AG08395 (cell line): ENCODE measurements around the gene SNRK.

ENCODE experiments used
- DNase-seq: peaks from one replicate; pipeline ENCODE4 v3.0.0; 2012; ENCODE audit warnings: mixed read lengths, low spot score

Gene SNRK

GRCh38 chr3:43286115-43286840 lies at the start of gene SNRK:
Gene SNRK (plus strand): TSS chr3:43286540. CDS start chr3:43303204, 16,664 bp downstream.
- DNase-seq = peak; percentile 97

- no peak for DNase-seq
These were observed 47.5 kb upstream of the SNRK start for GRCh38 chr3:43238801-43239200.

GRCh38 chr3:43239755-43240154 lies 46.6 kb upstream of the SNRK start:
- no peak for DNase-seq

- peak; percentile 67 for DNase-seq
These were observed 42.5 kb upstream of the SNRK start for GRCh38 chr3:43243590-43244587.

- DNase-seq = no peak
These were observed 41.6 kb upstream of the SNRK start for GRCh38 chr3:43244694-43245093.

- no peak for DNase-seq
These were observed 39.4 kb upstream of the SNRK start for GRCh38 chr3:43246976-43247375.

- DNase-seq = no peak
These were observed 38.7 kb upstream of the SNRK start for GRCh38 chr3:43247561-43248184.

- DNase-seq = peak; percentile 61
These were observed 38.2 kb upstream of the SNRK start for GRCh38 chr3:43248185-43248583.

- DNase-seq = no peak
These were observed 37.4 kb upstream of the SNRK start for GRCh38 chr3:43248973-43249372.

GRCh38 chr3:43249405-43249804 lies 36.9 kb upstream of the SNRK start:
- no peak for DNase-seq

GRCh38 chr3:43253294-43253693 lies 33.0 kb upstream of the SNRK start:
- no peak for DNase-seq

GRCh38 chr3:43254125-43254524 lies 32.2 kb upstream of the SNRK start:
- no peak for DNase-seq

GRCh38 chr3:43255662-43256061 lies 30.7 kb upstream of the SNRK start:
- no peak for DNase-seq

GRCh38 chr3:43256714-43257461 lies 29.5 kb upstream of the SNRK start:
- no peak for DNase-seq

- no peak for DNase-seq
These were observed 28.5 kb upstream of the SNRK start for GRCh38 chr3:43257850-43258249.

- DNase-seq = no peak
These were observed 26.7 kb upstream of the SNRK start for GRCh38 chr3:43259626-43260025.

GRCh38 chr3:43260412-43260811 lies 25.9 kb upstream of the SNRK start:
- DNase-seq = no peak

GRCh38 chr3:43262194-43262593 lies 24.1 kb upstream of the SNRK start:
- DNase-seq = no peak

- no peak for DNase-seq
These were observed 19.9 kb upstream of the SNRK start for GRCh38 chr3:43266451-43266850.

- no peak for DNase-seq
These were observed 19.3 kb upstream of the SNRK start for GRCh38 chr3:43266995-43267394.

- no peak for DNase-seq
These were observed 17.7 kb upstream of the SNRK start for GRCh38 chr3:43268636-43269035.

- DNase-seq = no peak
These were observed 16.3 kb upstream of the SNRK start for GRCh38 chr3:43270078-43270477.
